Right lung (tissue), 5 donors: ENCODE measurements around the gene SIGLEC10. TPM values are rescaled to one million over a fixed set of nuclear protein-coding genes. Genes with fewer than 3 reads are reported as not detected.

Source experiments
- DNase-seq, 2 donors: peaks; one replicate each; pipeline ENCODE4 v3.0.0-alpha.2; 2013
- polyA plus RNA-seq, 5 donors: library from polyadenylated mRNA; unstranded; fragments of 120-200 nt; gene quantifications; one replicate each; pipeline versions ENCODE4 v1.2.1 to v1.2.3, GENCODE V29; 2013; ENCODE audit warnings: inconsistent platforms in 1 of 5, low replicate concordance in 1 of 5; ENCODE audit not compliant: insufficient read length in 5 of 5, insufficient read depth in 1 of 5

Gene SIGLEC10
- polyA plus RNA-seq, 5 donors, result 0.91 to 1.7 (median 1.4) TPM

DNA sequence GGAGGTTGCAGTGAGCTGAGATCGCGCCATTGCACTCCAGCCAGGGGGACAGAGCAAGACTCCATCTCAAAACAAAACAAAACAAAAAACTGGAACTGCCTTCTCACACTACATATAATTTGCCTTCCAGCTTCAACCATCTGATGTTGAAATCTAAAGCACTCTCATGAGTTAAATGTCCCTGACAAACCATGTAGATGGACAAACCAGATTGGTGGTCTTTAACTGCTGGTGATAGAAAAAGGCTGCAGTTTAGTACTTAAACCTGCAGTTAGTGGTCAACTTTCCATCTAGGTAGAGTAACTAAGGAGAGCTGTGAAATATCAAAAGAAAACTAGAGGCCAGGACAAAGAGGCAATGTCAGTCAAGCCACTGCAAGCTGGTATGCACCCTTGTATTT is 21.3 kb downstream of the SIGLEC10 start:
- DNase-seq, result no peak

DNA sequence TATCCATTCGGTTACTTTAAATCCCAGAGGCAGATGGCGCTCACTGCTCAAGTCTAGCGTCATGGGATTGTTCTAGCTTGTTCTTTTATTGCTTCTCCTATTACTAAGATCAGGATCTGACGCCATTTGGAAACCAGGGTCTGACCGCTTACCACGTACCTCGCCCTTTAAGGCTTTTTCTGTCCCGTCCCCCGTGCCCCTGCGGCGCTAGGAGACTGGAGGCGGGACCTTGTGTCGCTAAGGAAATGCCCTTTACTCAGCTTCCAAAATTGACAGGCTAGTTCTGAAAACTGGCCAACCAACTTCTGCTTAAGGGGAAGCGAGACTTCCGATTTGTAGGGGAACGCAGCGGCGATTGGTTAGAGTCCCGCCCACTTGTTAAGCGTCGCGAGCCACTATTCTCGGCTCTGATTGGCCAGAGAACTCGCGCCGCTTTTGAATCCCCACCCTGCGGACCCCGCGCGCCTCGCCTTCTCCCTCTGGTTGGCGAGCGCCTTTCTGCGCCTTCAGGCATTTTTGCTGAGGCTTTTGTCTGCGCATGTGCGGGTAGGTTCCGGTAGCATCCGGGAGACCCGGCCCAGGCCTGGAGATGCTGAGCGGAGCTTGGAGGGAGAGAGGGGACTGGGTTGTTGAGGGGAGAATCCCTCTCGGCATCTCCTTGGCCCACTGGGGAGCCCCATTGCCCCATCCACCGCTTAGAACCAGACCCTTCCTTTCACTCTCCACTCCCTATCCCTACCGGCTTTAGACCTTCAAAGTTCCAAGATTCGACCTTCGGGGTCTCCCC is 23.2 kb downstream of the SIGLEC10 start:
- DNase-seq, result peak; percentile 93 to 96

DNA sequence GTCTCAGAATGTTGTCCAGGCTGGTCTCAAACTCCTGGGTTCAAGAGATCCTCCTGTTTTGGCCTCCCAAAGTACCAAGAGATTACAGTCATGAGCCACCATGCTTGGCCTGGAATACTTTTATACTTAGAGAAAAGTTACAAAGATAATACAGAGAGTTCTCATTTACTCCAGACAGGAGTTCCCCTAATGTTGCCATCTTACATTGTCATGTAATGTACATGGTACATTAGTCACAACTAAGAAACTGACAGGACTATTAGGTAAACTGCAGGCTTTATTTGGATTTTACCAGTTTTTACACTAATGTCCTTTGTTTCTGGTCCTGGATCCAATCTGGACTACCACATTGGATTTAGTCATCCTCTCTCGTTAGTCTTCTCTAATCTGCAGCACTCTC is 24.7 kb downstream of the SIGLEC10 start:
- no peak for DNase-seq

DNA sequence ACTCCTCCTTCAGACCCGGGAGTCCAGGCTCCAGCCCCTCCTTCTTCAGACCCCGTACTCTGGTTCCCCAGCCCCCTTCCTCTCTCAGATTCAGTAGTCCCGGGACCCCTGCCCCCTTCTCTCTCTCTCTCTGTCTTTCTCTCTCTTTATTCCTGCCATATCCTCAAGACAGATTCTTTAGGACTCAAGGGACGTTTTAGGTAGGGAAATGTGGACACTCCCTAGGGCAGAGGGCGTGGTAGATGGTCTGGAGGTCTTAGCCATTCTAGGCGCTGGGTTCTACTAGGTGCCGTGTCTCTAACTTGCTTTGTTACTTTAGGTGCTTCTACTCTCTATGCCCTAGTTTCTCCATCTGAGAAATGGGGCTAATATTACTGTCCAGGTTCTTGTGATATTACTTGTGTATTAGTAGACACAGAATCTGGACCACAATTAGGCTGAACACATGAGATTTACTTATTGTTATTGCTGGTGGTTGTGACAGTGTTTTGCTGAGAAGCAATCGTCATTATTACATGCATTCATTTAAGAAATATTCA is 26.3 kb downstream of the SIGLEC10 start:
- DNase-seq, result no peak

DNA sequence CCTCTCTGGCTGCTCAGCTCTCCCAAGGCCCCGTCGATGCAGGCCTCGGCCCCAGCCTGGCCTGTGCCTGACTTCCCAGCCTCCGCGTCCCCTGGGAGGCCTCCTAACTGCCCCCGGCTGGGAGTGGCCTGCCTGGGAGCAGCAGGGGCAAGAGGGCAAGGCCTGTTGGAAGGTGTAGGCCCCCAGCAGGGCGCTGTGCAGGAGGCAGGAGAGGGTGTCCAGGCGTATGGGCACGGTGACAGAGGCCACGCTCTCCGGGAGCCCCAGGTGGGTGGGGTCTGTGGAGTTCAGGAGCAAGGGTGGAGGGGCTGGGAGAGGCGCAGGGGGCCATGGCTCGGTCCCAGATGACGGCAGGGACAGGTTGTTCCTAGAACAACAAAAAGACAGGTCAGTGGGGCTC is 28.3 kb downstream of the SIGLEC10 start:
- DNase-seq, result no peak

DNA sequence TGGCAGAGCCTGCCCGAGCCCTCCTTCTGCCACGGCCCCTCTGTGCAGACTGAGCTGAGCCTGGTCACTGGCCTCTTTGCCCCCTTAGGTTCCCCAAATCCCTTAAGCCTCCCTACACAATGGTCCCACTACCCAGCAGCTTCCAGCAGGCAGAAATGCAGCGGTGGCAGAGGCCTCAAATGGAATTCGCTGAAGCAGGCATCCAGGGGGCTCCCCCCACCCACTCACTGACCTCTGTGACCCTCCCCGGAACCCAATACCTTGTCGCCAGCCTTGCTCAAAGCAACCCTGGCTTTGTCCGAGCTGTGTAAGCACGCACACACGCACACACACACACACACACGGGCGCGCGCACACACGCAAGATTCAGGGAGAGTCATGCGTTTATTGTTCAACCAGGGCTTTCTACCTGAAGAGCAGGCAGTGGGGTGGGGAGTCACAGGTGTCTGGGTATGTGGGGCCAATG is 29.5 kb downstream of the SIGLEC10 start, which contains the start of gene LIM2:
LIM2 (minus strand) TSS at position 51 of the 466 bp plus-strand sequence. CDS start 531 bp downstream, outside the sequence.
- no peak for DNase-seq

DNA sequence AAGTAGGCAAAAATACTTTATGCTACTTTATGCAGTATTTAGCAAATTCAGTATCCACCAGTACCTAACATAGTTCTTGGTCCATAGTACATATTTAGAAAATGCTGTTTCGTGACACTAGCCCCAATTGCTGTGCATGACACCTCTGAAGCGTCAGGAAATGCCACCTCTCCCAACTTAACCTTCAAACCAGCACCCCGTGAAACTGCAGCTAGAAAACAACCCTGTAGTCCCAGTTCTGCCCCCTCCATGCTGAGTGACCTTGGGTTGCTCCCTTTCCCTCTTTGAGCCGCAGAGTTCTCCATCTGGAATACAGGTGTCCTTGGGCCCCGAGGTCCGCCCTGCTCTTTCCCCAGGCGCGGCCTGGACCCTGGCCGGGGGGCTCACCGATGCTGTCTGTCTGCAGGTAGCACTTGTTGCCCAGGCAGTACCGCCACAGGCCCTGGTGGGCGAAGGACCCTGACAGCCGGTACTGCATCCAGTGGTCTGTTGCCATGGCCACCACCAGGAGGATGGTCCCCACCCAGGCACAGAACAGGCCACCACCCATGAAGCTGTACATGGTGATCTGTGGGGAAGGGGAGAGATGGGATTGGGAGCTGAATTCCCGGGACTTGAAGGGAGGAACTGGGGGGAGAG is 30.4 kb downstream of the SIGLEC10 start:
- DNase-seq, result no peak

DNA sequence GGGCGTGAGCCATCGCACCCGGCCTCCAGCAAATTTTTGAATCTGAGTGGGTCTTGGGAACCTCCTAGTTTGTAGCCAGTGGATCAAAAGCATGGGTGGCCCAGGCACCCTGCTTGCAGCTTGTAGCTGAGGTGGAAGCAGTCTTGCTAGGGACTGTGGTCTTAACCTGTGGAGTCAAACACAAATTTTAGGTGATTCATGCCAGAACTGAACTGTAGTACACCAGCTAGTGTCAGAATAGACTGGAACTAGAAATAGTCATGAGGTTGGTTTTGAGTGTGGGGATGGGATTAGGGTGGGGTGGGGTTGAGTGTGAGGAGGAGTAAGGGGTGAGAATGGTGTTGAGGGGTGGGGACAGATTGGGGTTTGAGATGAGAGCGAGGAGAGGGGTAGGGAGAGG is 35.4 kb downstream of the SIGLEC10 start:
- DNase-seq, result no peak

DNA sequence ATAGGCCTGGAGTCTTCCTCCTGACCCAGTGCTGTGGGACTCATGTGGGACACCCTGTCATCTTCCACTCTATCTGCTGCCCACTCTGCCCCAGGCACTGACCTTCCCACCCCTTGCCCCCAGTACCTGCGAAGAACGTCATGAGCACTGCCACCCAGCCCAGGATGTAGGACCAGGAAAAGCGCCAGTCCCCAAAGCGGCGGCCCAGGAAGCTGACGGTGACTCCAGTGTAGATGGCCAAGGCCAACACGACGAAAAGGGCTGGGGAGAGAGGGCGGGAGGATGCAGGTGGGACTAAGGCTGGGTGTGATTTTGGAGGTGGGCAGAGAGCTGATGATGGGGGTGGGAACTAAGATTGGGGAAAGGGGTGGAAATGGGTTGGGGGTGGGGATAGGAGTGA is 37.1 kb downstream of the SIGLEC10 start:
- no peak for DNase-seq

DNA sequence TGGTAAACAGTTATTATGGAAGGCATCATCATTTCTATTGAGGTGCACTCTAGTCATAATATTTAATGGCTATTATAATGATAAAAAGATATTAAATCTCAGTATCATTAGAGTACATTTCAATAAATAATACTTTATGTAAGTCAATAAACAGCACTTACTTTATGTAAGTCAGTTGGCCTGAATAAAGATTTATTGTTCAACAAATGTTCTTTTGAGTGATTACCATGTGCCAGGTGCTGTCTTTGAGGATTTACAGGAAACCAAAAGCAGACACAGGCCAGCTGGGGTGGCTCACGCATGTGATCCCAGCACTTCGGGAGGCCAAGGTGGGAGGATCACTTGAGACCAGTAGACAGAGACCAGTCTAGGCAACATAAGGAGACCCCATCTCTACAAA is 40.0 kb downstream of the SIGLEC10 start:
- DNase-seq, result no peak

DNA sequence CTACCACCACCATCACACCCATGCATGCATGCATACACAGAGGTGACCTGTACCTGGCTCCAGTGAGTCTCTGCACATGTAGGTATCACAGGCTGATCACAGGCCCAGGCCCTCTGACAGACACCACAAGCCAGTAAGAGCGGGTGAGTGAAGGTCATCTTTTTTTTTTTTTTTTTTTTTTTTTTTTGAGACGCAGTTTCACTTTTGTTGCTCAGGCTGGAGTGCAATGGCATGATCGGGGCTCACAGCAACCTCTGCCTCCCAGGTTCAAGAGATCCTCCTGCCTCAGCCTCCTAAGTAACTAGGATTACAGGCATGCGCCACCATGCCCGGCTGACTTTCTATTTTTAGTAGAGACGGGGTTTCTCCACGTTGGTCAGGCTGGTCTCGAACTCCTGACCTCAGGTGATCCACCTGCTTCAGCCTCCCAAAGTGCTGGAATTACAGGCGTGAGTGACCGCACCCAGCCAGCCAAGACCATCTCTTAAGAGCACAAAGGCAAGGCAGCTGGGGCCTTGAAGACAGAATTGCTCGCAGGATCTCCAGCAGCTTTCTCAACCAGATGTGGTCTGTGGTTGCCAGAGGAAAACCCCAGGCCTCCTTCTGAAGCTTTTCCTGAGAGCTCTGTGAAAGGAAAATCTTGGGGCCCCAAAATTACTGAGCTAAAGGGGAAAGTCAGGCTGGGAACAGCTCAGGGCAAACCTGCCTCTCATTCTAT is 41.8 kb downstream of the SIGLEC10 start:
- no peak for DNase-seq

DNA sequence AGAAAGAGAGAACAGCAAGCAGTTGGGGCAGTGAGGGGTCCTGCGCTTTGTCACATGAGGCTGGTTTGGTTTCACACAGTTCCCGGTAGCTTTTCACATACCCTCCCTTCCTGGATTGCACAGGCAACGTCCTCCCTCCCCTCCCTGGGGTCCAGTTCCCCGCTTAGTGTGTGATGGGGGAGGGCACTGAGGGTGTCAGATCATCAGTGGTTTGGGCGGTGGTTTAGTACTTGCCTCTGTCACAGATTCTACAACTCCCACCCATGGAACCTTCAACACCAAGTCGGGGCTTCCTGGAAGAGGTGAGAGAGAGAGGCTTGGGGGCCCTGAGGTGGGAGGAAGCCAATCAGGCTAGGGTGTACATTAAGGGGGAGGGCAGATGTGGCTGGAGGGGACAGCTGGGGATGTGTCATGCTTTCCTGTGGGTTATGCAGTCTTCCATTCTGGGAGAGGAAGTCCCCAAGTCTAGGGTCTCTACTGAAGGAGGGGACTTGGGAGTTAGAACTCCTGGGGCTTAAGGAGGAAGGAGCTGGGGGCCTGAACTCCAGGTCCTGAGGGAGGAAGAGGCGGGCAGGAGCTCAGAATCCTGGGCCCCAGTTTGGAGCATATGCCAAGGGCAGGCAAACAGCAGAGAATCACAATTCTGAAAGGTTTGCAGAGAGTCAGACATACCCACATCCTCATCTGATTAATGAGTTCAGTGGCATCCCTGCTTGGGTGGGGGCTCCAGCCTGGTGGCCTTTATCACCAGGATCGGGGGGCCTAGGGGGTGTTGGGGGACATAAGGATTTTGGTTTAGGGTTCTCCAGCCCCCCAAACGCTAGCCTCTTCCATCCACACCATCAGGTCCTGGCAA is 44.6 kb downstream of the SIGLEC10 start, which contains the start of gene NKG7:
NKG7 (minus strand) TSS at position 6 of the 856 bp plus-strand sequence. CDS start 119 bp downstream, outside the sequence.
- DNase-seq, result no peak

DNA sequence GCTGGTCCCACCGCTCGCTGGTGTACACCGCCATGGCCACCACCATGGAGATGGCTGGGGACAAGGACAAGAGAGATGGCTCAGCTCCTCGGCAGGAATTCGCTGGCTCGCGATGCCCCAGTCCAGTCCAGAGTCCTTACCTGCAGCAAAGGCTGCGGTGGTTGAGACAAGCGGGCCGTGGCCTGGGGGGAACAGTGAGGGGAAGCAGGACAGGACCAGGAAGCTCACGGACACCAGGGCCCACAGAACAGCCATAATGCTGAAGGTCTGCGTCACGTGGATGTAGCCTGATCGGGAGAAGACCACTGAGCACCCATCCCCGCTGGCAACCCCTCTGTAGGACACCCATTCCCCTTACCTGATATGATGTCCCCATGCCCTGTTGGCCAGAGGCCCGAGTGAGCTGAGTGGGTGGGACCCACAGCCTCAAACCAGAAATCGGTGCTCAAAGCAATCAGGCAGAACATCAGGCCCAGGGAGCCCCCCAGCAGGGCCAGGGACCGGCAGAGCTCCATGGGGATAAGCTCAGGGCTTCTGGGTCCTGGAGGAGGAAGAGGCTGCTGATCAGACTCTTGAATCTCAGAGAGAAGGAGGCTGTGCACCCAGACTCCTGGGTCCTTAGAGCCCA is 45.3 kb downstream of the SIGLEC10 start:
- DNase-seq, result no peak

DNA sequence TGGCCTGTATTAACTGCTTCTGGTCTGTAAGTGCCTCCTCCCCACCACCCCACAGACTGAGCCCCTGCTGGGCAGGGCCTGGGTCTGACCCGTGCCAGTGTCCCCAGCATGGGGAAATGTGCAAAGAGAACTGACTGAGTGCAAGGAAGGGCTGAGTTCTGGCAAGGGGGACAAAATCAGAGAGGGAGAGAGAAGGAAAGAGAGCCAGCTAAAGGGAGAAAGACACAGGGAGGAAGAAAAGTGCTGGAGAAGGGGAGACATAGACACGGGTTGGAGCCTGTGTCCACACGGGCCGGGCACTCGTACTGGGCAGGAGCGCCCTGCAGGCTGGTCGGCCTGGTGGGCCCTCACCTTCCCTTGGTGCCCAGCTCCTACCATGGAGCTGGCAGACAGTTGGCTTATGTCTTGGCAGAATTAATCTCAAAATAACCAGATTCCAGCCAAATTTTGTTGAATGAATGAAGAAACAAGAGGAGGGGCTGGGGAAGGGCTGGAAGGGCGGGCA is 46.2 kb downstream of the SIGLEC10 start:
- DNase-seq, result no peak

DNA sequence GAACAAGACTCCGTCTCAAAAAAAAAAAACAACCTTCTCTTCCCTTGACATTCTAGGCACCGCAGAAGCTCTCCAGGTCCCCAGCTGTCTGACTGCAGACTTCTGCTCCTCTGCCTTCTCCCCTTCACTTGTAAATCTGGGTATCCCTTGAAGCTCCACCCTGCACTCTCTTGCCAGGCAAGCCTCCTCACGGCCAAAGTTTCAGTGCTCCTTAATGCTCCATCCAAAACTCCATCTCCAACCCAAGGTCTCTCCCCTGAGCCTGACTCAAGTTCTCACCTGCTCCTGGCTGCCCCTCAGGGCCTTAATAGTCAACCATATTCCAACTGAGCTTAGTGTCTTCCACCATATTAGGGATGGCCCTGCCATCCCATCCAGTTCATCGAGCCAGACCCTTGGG is 47.2 kb downstream of the SIGLEC10 start:
- DNase-seq, result no peak

DNA sequence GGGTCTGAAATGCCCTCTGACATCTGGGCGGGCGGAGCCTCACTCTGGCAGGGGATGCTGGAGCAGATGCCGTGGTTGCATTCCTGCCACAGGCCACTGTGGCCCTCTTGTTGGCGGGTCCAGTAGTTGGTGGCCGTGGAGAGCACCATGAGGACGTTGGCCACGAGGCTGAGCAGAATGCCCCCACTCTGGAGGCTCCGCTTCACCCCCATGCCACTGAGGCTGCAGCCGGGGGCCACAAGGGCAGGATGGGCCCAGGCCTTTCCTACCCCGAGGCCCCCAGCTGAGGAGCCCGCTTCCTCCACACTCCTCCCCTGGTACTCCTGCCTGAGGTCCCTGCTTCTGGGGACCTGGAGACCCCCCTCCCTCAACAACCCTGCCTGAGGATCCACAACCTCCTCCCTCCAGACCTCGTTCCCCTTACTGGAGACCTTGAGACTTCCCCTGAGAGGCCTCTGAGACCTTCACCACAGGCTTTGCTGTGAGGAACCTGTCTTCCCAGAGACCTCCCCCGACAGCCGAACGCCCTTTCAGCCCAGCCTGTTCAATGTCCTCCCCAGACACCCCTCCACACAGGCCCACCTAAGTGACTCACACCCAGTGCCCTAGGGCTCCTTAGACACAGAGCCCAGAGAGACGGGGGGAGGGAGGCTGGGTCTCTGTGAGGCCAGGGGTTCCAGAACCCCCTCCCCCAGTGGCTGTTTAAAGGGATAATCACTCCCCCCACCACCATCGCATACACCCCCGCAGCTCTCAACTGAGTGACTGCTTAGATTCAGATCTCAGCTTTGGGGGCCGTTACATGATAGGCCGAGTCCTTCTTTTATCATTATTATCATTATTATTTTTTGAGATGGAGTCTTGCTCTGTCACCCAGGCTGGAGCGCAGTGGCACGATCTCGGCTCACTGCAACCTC is 48.8 kb downstream of the SIGLEC10 start, which contains the start of gene CLDND2:
CLDND2 (minus strand) TSS at position 638 of the 917 bp plus-strand sequence; CDS start at position 212, 426 bp downstream.
- DNase-seq, result no peak

DNA sequence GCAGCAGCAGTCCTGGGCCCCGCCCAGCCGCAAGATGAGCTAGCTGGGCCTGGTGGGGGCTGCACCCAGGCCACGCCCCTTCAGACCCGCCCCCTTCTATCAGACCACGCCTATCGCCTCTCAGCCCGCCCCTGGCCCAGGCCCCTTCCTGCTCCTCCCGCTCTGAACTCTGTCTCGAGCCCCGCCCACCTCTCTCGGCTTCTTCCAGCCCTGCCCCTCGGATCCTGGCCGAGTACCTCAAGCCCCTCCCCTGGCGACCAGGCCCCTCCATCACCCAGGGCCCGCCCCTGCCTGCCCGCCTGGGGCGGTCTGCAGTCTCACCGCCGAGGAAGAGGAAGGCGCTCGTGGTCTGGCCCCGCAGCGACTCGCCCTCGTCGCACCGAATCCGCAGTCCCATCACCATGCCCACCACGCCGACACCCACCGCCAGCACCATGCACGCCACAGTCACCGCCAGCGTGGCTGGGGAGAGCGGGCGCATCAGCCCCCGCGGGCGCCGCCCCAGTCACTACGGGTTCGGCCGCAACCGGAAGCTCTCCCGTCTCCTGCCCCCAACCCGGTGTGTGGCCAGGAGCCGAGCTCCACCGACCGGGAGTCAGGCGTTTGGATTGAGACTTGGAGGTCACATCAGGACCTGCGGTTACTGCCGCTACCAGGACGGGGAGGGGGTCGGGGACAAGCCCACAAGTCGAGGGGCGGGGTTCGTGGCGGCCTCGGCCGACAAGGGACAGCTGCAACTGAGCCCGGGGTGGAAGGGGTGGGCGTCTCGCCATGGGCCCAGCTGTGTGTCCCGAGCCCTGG is 49.7 kb downstream of the SIGLEC10 start:
- DNase-seq, result peak; percentile 98 to 99

DNA sequence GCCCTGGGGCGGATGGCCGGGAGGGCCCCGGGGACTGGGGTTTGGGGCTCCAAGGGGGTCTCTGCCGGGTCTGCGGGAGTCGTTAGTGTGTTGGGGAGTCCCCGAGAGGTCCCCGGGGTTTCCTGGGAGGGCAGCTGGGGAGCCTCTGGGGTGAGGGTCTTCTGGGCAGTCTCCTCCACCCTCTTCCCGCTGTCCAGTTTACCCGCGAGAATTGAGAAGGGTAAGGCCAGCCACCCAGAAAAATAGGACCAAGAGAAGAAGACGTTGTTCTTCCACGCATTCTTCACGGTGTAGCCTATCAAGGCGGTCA is 50.2 kb downstream of the SIGLEC10 start:
- no peak for DNase-seq
